ENCODE data around the gene TICAM2.

TICAM2 gene

GRCh38 chr5:115542651-115543364 lies 59.5 kb downstream of the TICAM2 start:
- TF ChIP-seq, protein P1, sequence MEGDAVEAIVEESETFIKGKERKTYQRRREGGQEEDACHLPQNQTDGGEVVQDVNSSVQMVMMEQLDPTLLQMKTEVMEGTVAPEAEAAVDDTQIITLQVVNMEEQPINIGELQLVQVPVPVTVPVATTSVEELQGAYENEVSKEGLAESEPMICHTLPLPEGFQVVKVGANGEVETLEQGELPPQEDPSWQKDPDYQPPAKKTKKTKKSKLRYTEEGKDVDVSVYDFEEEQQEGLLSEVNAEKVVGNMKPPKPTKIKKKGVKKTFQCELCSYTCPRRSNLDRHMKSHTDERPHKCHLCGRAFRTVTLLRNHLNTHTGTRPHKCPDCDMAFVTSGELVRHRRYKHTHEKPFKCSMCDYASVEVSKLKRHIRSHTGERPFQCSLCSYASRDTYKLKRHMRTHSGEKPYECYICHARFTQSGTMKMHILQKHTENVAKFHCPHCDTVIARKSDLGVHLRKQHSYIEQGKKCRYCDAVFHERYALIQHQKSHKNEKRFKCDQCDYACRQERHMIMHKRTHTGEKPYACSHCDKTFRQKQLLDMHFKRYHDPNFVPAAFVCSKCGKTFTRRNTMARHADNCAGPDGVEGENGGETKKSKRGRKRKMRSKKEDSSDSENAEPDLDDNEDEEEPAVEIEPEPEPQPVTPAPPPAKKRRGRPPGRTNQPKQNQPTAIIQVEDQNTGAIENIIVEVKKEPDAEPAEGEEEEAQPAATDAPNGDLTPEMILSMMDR (conservative IDR thresholded peaks at IDR 0.05; ENCODE audit: low read depth, low read length) = no peak
- peak overlapping the region; percentile 85 for H3K4me3 ChIP-seq (ENCODE audit: low read depth, low read length)
- DNase-seq (ENCODE audit: low read depth) = no peak

DNA sequence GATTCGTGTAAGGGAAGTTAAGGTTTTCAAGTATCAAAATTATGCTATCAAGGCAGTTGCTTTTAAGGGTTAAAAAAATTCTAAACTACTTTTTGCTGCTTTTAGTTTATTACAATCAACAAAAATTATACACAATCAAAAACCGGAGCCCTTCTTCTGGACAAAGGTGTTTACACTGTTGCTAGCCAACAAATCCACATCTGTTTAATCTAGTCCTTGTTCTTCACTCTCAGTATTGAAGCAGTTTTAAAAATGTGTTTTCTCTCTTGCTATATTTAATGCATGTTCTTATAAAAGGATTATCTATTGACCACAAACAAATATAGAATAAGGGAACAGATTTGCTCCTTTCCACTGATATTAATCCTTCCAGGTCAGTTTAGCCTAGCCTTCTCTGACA lies 60.2 kb downstream of the TICAM2 start:
- peak overlapping the region; percentile 85 for H3K4me3 ChIP-seq (ENCODE audit: low read depth, low read length)
- TF ChIP-seq, protein P1 (conservative IDR thresholded peaks at IDR 0.05; ENCODE audit: low read depth, low read length) = no peak
- peak; percentile 48 for DNase-seq (ENCODE audit: low read depth)

- peak overlapping the region; percentile 85 for H3K4me3 ChIP-seq (ENCODE audit: low read depth, low read length)
- peak; percentile 41 for DNase-seq (ENCODE audit: low read depth)
- TF ChIP-seq, protein P1 (conservative IDR thresholded peaks at IDR 0.05; ENCODE audit: low read depth, low read length) = peak; percentile 21
Measured at GRCh38 chr5:115541611-115542010, 60.7 kb downstream of the TICAM2 start.

DNA sequence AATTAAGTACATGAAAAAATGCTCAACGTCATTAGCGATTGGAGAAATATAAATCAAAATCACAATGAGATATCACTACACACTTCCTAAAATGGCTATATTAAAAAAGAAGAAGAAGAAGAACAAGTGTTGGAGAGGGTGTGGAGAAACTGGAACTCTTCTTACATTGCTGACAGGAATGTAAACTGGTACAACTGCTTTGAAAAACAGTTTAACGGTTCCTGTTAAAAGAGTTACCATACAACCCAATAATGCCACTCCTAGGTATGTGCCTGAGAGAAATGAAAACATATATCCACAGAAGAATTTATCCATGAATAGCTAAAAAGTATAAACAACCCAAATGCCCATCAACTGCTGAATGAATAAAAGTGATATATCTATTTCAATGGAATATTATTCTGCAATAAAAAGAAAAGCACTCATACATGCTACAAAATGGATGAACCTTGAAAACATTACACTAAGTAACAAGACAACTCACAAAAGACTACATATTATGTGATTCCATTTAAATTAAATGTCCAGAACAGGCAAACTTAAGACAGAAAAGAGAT lies 66.7 kb downstream of the TICAM2 start:
- TF ChIP-seq, protein P1 (conservative IDR thresholded peaks at IDR 0.05; ENCODE audit: low read depth, low read length) = no peak
- H3K4me3 ChIP-seq (ENCODE audit: low read depth, low read length) = no peak overlapping the region
- no peak for DNase-seq (ENCODE audit: low read depth)

DNA sequence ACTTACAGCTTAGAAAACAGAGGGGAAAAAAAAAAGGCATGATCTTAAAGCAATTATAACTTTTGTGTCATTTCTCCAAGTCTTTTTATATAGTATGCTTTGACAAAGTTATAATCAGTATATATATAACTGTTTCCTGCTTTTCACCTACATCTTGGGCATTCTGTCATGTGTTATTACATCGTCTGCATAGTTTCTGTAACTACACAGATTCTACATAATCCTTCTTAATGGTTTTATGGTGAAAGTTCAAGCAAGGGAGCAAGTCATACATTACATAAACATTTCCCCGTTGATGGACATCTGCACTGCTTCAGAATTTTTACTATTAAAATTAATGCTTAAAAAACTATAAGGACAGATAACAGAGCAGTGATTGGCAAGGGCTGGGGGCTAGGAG lies 69.8 kb downstream of the TICAM2 start:
- peak; percentile 41 for DNase-seq (ENCODE audit: low read depth)
- TF ChIP-seq, protein P1 (conservative IDR thresholded peaks at IDR 0.05; ENCODE audit: low read depth, low read length) = no peak
- no peak overlapping the region for H3K4me3 ChIP-seq (ENCODE audit: low read depth, low read length)

- TF ChIP-seq, protein P1 (conservative IDR thresholded peaks at IDR 0.05; ENCODE audit: low read depth, low read length) = no peak
- DNase-seq (ENCODE audit: low read depth) = no peak
- H3K4me3 ChIP-seq (ENCODE audit: low read depth, low read length) = no peak overlapping the region
Measured at GRCh38 chr5:115531787-115532367, 70.4 kb downstream of the TICAM2 start.
